Limb (tissue), 2 donors: ENCODE results near the gene SDHC.
A peak's percentile ranks its signal among the peaks of the same experiment; 100 is the strongest.

ENCODE experiments used
- DNase-seq, 2 donors: peaks; one replicate each; pipeline ENCODE4 v3.0.0-alpha.2; 2016; ENCODE audit errors: extremely low spot score in 2 of 2

Gene SDHC, protein sequence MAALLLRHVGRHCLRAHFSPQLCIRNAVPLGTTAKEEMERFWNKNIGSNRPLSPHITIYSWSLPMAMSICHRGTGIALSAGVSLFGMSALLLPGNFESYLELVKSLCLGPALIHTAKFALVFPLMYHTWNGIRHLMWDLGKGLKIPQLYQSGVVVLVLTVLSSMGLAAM

DNA sequence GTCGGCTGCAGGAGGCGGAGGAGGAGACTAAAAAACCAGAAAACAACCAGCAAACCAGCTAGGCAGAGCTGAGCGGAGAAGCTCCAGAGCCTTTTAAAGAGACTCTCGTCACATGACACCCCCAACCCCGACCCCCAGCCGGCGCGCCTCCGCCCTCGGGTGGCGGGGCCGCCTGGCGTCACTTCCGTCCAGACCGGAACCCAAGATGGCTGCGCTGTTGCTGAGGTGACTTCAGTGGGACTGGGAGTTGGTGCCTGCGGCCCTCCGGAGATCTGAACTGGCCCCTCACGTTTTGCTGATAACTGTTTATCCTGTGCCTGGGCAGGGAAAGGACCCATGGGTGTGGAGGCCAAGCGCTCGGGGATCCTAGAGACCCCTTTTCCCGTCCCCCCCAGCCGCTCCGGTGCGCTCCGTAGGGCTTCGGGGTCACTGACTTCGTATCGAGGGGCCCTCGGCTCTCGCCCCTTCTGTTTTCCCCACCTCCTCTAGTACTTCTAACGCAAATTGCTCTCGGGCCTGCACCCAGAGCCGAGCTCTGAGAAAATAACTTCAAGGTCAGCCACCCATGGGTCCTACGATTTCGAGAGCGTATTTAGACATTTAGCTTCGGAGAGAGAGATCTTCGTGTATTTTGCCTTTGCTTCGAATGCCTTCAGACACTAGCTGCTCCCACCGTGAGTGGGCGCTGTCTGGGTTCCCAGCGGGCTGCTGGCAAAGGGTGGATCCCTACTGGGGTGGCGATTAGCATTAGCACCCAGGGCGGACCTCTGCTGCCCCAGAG lies at the start of gene SDHC:
TSS of gene SDHC (plus strand) at position 181 of the 781 bp plus-strand sequence. CDS start at position 206, 25 bp downstream.
- peak; percentile 94 to 95 for DNase-seq

DNA sequence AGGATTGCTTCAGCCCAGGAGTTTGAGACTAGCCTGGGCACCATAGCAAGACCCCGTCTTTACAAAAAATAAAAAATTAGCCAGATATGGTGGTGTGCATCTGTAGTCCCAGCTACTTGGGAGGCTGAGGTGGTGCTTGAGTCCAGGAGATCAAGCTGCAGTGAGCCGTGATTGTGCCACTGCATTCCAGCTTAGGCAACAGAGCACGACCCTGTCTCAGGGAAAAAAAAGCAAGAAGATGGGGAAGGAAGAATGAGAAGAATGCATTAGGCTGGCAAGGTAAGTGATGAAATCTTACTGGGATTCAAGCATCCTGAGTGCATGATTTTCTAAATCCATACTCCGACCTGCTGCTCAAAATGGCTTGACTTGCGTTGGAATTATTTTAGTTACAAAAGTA lies 48.9 kb upstream of the SDHC start:
- no peak for DNase-seq

DNA sequence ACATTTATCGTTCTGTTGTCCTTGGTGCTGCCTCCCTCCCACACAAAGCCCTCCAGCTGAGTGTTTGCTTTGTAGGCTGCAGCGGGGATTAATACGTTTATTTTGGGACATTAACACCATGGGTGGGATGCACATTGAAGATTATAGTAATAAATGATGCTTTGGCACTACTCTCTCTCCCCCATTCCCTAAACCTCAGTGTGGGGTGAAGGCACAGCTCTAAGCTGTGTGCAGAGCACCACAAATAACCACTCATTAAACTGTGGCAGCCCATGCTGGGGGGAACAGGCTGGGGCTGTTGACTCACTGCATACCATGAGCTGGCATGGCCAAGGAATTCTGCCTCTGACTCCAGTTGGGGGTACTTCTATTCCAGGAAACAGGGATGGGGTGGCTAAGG lies 48.0 kb upstream of the SDHC start:
- no peak for DNase-seq

DNA sequence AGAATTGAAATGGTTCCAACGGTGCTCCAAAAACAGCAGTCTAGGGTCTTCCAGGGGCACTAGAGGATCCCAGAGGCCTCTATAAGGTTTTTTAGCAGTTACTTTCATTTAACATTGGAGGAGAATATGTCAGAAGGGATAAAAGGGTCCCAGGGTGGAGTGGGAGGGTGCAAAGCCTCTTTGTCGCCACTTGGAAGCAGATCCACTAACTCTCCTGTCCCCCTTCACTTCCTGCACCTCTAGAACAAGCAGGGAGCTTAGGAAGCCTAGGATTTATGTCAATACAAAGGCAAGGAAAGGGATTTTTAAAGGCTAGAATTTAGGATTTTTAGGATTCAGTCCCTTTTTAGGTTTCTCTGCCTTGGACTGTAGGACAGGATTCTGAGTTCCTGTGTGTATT lies 47.3 kb upstream of the SDHC start:
- no peak for DNase-seq

DNA sequence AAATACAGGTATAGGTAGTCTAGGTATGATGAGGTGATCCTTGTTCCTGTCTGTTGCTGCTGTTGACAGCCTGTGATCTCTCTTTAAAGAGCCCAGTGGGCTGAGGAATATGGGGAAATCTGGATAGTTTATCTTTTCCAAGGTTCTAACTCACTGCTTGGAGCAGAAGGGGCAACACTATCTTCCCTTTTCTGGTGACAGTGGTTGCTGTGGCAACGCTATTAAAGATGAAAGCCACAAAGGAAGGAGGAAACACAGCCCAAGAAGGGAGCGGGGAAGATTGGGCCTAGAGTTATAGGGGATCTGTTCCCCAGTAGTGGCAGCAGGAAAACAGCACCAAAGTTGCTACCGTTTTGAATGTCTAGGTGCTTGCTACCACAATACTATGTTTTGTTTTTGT lies 46.9 kb upstream of the SDHC start:
- no peak for DNase-seq

DNA sequence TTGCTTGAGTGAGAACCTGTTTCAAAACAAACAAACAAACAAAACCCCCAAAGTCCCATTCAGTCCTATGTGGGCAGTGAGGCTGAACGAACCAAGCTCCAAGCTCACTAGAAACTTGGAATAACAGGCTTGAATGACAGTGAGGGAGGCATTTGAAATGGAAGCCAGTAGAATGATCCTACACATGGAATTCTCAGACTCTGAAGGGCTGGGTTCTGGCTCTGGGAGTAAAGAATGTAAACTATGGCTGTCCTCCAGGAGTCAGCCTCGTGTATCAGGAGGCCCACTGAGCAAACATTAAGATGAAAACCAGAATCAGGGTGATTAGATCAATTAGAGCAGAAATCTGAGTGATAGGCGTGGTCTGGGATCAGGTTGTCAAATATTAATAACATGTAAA lies 40.8 kb upstream of the SDHC start:
- no peak for DNase-seq

DNA sequence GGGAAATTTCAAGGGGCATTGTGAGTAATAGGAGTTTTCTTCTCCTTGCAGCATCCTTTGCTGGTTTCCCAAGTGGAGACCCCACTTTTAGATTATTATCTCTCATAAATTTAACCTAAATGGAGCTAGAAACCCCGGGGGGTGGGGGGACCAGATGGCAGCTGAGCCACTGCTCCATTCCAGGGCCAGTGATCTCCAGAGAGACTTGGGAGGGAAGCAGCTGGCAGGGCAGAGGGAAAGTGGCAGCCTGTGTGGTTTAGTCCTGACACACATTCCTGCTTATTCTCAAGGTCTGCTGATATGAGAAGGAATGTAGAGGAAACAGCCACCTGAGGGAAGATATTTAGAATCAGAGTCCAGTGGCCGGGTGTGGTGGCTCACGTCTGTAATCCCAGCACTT lies 39.3 kb upstream of the SDHC start:
- no peak for DNase-seq

DNA sequence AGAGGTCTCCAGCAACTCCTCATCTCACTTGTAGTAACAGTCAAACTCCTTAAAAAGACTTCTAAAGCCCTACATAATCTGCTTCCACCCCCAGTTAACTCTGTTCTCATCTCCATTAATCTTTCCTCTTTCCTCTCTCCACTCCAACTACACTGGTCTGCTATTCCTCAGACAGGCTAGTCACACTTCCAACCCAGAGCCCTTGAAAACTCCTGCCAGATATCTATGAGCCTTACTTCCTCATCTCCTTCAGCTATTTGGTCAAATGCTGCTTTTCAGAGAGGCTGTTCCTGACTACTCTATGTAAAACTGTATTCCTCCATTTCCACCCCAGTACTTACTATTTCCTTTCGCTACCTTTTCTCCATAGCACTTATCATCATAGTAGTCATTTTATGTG lies 31.2 kb upstream of the SDHC start:
- no peak for DNase-seq

DNA sequence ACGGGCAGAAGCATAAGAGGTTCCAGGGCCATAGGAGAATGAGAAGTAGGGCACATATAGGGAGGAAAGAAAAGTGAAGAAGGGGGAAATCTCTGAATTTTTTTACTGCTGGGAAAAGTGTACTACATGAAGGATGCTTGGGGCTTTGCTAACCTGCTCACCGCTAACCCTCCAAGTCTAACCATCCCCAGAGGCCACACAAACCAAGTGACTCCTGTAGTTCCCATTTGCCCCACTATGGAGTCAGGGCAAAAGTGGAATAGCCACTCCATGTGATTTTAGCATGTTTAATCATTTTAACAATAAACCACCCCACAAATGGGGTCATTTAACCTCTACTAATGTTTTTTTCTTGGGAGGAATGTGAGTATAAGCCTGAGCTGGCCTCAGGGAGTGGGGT lies 29.1 kb upstream of the SDHC start:
- DNase-seq = no peak

DNA sequence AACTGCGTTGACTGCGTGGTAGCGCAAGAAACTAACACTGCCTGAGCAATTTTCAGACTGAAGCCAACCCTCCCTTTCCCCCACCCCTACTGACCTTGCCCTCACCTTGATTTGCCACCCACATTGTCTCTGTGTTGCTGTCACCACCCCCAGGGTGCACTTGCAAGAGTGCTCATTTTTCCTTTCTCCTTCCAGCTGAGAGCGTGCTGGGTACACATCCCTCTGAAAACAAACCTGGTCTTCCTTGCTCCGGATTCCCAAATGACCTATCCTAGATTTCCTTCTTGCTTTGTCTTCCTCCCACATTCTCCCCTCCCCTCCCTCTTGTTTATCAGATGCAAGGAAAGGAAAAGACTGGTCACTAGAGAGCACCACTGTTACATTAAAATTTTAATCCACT lies 28.7 kb upstream of the SDHC start:
- no peak for DNase-seq

DNA sequence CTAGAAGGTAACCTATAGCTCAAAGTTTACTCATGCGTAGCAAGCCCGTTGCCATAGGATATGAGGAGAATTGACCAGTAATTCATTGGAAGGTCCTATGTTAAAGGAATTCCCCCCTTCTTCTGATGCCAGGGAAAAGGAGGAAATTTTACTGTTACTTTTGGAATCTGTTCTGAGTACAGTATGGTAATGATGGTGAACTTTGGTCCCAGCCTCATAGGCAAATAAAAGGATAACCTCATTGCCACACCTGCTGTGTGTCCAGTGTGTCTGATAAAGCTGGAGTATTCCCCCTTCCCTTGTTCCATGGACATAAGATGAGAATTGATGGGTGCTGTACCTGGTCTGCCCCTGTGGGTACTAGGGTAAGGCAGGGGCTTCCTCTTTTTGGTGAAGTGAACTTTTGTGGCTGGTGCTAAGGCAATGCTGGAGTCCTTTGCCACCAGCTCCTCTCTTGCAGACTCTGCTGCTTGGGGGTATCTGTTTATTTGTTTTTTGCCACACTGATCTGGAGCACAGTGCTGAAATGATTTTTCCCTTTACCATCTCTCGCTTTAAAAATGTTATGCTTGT lies 26.6 kb upstream of the SDHC start:
- no peak for DNase-seq

DNA sequence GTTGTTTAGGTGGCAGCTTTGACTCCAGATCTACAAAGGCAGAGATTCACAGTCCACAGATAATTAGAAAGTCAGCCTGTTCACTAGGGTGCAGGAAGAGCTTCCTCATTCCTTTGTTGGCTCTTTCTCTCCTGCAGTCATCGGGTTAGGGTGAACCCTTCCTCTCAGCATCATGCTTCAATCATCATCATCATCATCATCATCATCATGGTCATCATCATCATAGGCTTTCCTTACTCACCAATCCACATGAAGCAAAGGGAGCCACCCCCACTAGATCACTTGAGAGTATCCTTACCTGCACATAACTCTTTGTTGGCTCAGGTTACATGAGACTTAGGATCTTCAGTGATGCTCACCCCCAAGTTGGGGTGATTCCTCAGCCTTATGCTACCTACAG lies 23.4 kb upstream of the SDHC start:
- DNase-seq = no peak

DNA sequence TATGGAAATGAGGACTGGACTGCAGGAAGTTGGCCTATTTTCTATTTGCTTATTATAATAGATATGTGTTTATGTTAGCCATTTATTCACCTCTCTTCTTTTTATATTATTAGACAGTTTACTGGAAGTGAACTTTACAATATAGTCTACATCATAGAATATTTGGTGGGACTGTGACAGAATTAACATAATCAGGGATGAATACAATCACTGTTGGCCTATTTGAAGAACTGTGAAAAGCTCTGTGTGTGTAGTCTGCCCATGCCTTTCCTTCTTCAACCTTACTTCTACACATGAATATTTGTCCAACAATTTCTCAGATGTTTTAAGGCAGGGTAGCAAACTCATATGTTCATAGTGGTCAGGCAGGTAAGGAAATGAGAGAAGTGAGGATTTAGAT lies 16.8 kb upstream of the SDHC start:
- no peak for DNase-seq

DNA sequence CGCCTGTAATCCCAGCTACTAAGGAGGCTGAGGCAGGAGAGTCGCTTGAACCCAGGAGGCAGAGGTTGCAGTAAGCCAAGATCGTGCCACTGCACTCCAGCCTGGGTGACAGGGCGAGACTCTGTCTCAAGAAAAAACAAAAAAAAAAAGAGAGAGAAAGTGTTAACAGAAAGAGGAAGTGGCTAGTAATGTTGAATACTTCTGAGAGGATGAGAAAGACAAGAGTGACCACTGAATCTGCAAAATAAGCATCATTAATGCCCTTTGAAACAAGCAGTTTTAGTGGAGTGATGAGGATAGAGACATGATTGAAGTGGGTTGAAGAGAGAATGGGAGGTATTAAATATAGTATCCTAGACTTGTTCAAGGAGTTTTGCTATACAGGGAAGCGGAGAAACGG lies 16.1 kb upstream of the SDHC start:
- DNase-seq = no peak

DNA sequence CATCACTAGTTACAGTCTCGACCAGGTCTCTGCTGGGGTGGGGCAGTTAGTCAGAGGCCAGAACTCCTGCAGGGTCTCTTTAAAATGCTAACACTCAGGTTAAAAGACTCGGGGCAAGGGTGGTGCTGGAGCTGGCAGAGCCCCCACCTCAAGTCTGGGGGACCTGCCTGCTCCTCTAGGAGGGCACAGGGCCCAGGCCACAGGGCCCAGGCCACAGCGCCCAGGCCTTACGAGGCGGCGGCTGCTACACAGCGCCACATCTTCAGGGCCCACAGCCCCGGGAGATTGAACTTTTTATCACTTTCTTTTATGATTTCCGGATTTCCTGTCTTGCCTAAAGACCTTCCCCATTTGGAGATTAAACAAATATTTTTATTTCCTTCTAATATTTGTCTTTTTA lies 14.8 kb upstream of the SDHC start:
- DNase-seq = no peak

DNA sequence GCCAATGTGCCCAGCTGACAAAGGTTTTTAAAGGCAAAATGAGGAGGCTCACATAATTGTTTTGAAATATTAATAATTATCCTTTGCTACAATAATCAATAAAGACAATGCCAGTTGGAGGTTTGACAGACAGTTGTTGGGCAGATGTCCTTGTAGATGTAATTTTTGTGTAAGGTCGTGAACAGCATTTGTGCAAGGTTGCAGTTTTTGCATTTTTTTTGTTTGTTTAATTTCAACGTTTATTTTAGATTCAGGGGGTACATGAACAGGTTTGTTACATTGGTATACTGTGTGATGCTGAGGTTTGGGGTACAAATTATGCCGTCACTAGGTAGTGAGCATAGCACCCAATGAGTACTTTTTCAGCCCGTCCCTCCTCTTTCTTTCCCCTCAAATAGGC lies 13.7 kb upstream of the SDHC start:
- DNase-seq = no peak

DNA sequence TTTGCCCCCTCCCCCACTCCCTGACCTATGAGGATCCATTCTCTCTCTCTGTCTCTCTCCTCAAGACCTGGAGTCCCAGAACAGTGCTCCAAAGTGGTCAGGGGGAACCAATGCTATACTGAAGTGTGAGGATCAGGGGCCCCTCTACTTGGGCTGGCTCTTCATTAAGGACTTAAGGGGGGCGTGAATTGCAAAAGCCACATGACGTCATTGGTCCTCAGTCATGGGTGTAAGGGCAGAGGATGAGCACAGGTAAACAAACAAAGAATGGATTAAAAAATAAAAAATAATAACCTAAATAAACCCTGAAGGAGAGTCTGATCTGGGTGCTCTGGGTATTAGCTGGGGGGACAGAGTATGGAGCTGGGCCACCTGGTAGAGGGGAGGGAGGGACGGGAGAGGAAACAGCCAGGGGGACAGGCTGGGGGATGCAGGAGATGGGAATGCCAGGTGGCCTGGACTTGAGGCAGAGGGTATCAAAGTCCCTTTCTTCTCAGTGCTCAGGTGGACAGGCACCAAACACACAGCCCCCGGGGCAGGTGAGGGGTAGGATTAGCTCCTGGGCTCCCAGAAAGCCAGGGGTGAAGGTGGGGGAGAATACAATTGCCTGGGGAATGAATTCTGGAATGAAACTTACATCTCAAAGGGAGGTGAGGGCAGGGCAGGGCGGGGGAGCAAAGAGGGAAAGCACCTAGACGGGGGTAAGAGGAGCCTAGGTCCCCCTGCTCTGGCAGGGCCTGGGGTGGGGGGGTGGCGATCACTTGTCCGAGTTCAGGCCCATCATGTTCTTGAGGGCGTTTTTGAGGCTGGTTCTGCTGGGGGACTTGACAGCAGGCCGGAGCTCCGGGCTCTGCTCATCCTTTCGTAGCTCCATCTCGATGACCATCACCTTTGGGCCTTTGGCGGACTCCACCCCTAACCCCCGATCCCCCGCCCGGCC lies 9.0 kb upstream of the SDHC start:
- DNase-seq = no peak

DNA sequence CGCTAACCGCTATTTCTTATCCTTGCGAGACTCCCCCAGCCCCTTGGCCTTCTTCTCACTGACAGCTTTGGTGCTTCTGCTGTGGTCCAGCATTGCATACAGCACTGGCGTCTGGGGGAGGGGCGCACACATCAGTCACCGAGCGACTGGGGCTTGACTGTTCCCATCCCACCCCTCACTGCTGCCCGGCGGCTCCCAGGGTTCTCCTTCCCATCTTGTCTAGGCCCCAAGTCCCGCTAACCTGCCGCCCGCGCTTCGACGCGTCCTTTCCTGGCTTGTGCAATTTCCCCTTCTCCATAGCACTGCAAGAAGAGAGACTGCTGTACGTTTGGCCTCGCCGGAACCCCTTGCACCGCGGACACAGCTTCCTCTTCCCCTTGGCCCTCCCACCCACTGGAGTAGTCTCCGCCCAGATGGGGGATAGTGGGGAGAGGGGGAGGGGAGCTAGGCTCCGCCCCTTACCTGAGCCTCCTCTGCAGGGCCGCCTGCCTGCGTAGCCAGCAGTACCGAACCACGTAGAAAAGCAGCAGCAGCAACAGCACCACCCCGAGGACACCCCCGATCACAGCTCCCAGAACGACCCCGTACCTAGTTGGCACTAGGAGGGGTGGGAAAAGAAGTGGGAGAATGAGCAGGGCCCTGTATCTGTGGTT lies 8.2 kb upstream of the SDHC start:
- peak; percentile 35 to 86 for DNase-seq

DNA sequence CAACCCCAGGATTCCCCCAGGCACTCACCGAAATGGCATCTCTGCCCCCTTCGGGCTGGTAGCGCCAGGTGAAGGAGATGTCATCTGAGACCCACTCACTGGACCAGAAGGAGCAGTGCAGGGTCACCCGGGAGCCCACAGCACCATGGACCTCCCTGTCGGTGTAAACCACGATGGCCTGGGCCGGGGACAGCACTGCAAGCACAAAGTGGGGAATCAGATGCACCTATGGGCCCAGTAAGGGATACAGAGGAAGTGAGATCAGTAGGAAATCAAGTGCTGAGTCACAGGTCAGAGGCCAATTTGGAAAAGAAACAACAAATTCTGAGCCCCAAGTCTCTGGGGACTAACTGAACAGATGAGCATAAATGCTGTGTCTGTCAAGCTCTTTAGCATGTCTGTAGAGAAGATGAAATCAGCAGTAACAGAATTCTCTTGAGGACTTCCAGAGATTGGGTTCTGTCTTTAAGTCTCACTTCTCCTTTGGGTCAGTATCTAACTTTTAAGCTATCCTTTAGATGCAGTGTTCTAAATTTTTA lies 6.9 kb upstream of the SDHC start:
- DNase-seq = no peak

DNA sequence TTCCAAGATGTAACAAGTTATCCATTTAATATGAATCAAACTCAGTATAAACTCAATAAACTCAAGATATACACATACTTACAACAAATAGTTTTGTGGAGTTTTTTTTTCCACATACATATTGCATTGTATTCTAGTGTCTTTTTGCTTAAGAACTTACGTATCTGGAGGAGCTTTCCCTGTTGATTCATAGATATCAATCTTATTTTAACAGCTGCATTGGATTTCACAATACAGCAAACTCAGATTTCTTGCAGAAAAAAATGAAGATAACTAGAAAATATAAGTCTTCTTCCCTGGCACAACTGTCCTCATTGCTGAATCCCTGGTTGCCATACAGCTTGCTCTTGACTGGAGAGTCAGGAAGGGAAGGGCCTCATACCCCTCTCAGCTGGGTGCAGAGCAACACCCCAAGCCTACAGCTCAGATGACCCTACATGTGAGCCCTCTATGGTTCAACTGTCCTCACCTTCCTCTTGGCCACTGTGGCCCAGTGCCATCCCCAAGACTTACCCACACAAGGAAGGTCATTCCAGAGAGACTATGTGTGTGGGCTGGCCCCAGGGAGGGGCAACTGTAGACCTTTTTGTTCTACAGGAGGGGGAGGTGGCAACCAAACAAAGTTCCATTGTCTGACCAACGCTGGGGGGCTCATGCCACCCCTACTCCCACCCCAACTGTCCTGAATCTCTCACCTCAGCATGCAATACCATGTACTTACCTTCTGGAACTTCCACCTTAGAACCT lies 6.1 kb upstream of the SDHC start:
- no peak for DNase-seq
